ENCODE measurements around the gene ITPR2.

ITPR2 gene

GRCh38 chr12:26723379-26724308 is 109.3 kb downstream of the ITPR2 start:
- H3K79me2 ChIP-seq (ENCODE audit: low read length), result peaks cover 72% of the 10 kb centered on the region
- no peaks in the 10 kb centered on the region for H4K20me1 ChIP-seq (ENCODE audit: insufficient read depth, low read length)
- peak overlapping the region; percentile 83 for H3K27ac ChIP-seq (ENCODE audit: low read length)
- peak overlapping the region; percentile 18 for H3K4me3 ChIP-seq (ENCODE audit: low read length)
- H3K9me3 ChIP-seq (ENCODE audit: insufficient read depth, low read length), result no peaks in the 10 kb centered on the region
- H3K9ac ChIP-seq (ENCODE audit: low read length), result peak overlapping the region; percentile 39
- H3K27me3 ChIP-seq (ENCODE audit: low read depth, low read length), result no peaks in the 10 kb centered on the region
- no peak overlapping the region for H2AFZ ChIP-seq (ENCODE audit: low read depth, low read length)
- peak overlapping the region; percentile 73 for H3K4me2 ChIP-seq (ENCODE audit: low read length)
- TF ChIP-seq EZH2phosphoT487 (IDR thresholded peaks at IDR 0.05; ENCODE audit: low read depth) (no peak), CTCF (IDR thresholded peaks at IDR 0.05; ENCODE audit: low read depth, low read length) (no peak)
- H3K36me3 ChIP-seq (replicated peaks; ENCODE audit: low read depth, low read length), result no peaks in the 10 kb centered on the region
- H3K4me1 ChIP-seq (ENCODE audit: low read length), result peaks cover 100% of the 10 kb centered on the region

- H3K79me2 ChIP-seq (ENCODE audit: low read length), result peaks cover 67% of the 10 kb centered on the region
- H3K27me3 ChIP-seq (ENCODE audit: low read depth, low read length), result no peaks in the 10 kb centered on the region
- H3K4me1 ChIP-seq (ENCODE audit: low read length), result peaks cover 100% of the 10 kb centered on the region
- peak overlapping the region; percentile 73 for H3K4me2 ChIP-seq (ENCODE audit: low read length)
- H3K36me3 ChIP-seq (replicated peaks; ENCODE audit: low read depth, low read length), result peaks cover 4% of the 10 kb centered on the region
- H3K9ac ChIP-seq (ENCODE audit: low read length), result no peak overlapping the region; the same call in 1 of the 2 replicates
- H3K4me3 ChIP-seq (ENCODE audit: low read length), result 0 out of 2 replicates have a peak overlapping the region, but pooled peaks have one; percentile 47
- H3K27ac ChIP-seq (ENCODE audit: low read length), result peak overlapping the region; percentile 83
- no peak overlapping the region for H2AFZ ChIP-seq (ENCODE audit: low read depth, low read length)
- TF ChIP-seq CTCF (IDR thresholded peaks at IDR 0.05; ENCODE audit: low read depth, low read length) (no peak), EZH2phosphoT487 (IDR thresholded peaks at IDR 0.05; ENCODE audit: low read depth) (no peak)
- no peaks in the 10 kb centered on the region for H4K20me1 ChIP-seq (ENCODE audit: insufficient read depth, low read length)
- no peaks in the 10 kb centered on the region for H3K9me3 ChIP-seq (ENCODE audit: insufficient read depth, low read length)
Observed at GRCh38 chr12:26721800-26722199, 111.2 kb downstream of the ITPR2 start.

- no peaks in the 10 kb centered on the region for H4K20me1 ChIP-seq (ENCODE audit: insufficient read depth, low read length)
- peaks cover 5% of the 10 kb centered on the region for H3K36me3 ChIP-seq (replicated peaks; ENCODE audit: low read depth, low read length)
- TF ChIP-seq CTCF (IDR thresholded peaks at IDR 0.05; ENCODE audit: low read depth, low read length) (peak; percentile 35), EZH2phosphoT487 (IDR thresholded peaks at IDR 0.05; ENCODE audit: low read depth) (no peak)
- H3K79me2 ChIP-seq (ENCODE audit: low read length), result peaks cover 48% of the 10 kb centered on the region
- peak overlapping the region; percentile 93 for H3K27ac ChIP-seq (ENCODE audit: low read length)
- peaks cover 100% of the 10 kb centered on the region for H3K4me1 ChIP-seq (ENCODE audit: low read length)
- no peaks in the 10 kb centered on the region for H3K9me3 ChIP-seq (ENCODE audit: insufficient read depth, low read length)
- H3K9ac ChIP-seq (ENCODE audit: low read length), result peak overlapping the region; percentile 58; the same call in 1 of the 2 replicates
- peak overlapping the region; percentile 76 for H3K4me2 ChIP-seq (ENCODE audit: low read length)
- no peak overlapping the region for H2AFZ ChIP-seq (ENCODE audit: low read depth, low read length)
- no peaks in the 10 kb centered on the region for H3K27me3 ChIP-seq (ENCODE audit: low read depth, low read length)
- peak overlapping the region; percentile 47 for H3K4me3 ChIP-seq (ENCODE audit: low read length)
Observed at GRCh38 chr12:26719852-26720251, 113.1 kb downstream of the ITPR2 start.

GRCh38 chr12:26717757-26718156 is 115.2 kb downstream of the ITPR2 start:
- H3K9ac ChIP-seq (ENCODE audit: low read length), result 0 out of 2 replicates have a peak overlapping the region, but pooled peaks have one; percentile 2
- H3K36me3 ChIP-seq (replicated peaks; ENCODE audit: low read depth, low read length), result peaks cover 9% of the 10 kb centered on the region
- H3K27ac ChIP-seq (ENCODE audit: low read length), result peak overlapping the region; percentile 93
- no peak overlapping the region for H3K4me3 ChIP-seq (ENCODE audit: low read length)
- no peaks in the 10 kb centered on the region for H3K9me3 ChIP-seq (ENCODE audit: insufficient read depth, low read length)
- peaks cover 41% of the 10 kb centered on the region for H3K79me2 ChIP-seq (ENCODE audit: low read length)
- no peaks in the 10 kb centered on the region for H3K27me3 ChIP-seq (ENCODE audit: low read depth, low read length)
- 0 out of 2 replicates have a peak overlapping the region, but pooled peaks have one; percentile 16 for H3K4me2 ChIP-seq (ENCODE audit: low read length)
- H4K20me1 ChIP-seq (ENCODE audit: insufficient read depth, low read length), result no peaks in the 10 kb centered on the region
- no peak for TF ChIP-seq EZH2phosphoT487 (IDR thresholded peaks at IDR 0.05; ENCODE audit: low read depth)
- no peak for TF ChIP-seq CTCF (IDR thresholded peaks at IDR 0.05; ENCODE audit: low read depth, low read length)
- H3K4me1 ChIP-seq (ENCODE audit: low read length), result peaks cover 98% of the 10 kb centered on the region
- no peak overlapping the region for H2AFZ ChIP-seq (ENCODE audit: low read depth, low read length)

Measured in OCI-LY3 (cell line).